Trophoblast cell (in vitro differentiated cells and primary cell): ENCODE results near the gene PARD3B.

Experiments used
- DNase-seq, 2 donors: peaks; one replicate each; pipeline ENCODE4 v3.0.0-alpha.2; 2016
- H2AFZ ChIP-seq: 2 replicates; pipeline ENCODE4 v1.6.1; 2013; ENCODE audit warnings: low read length, moderate library complexity, mild to moderate bottlenecking; ENCODE audit not compliant: insufficient read depth, poor library complexity
- H2AK5ac ChIP-seq: 2 replicates; pipeline ENCODE4 v1.6.1; 2013; ENCODE audit warnings: mild to moderate bottlenecking, low read length
- H2BK120ac ChIP-seq: 2 replicates; pipeline ENCODE4 v1.6.1; 2013; ENCODE audit warnings: low read length, mild to moderate bottlenecking, moderate library complexity; ENCODE audit not compliant: insufficient read depth, poor library complexity
- H2BK12ac ChIP-seq: 2 replicates; pipeline ENCODE4 v1.6.1; 2013; ENCODE audit warnings: mild to moderate bottlenecking, low read length, moderate library complexity
- H2BK5ac ChIP-seq: 2 replicates; pipeline ENCODE4 v1.6.1; 2013; ENCODE audit warnings: low read length, low read depth, moderate library complexity, mild to moderate bottlenecking; ENCODE audit not compliant: poor library complexity
- H3K14ac ChIP-seq: 2 replicates; pipeline ENCODE4 v1.6.1; 2013; ENCODE audit warnings: mild to moderate bottlenecking, low read length
- H3K18ac ChIP-seq: 2 replicates; pipeline ENCODE4 v1.6.1; 2013; ENCODE audit warnings: mild to moderate bottlenecking, low read length
- H3K23ac ChIP-seq: 2 replicates; pipeline ENCODE4 v1.6.1; 2013; ENCODE audit warnings: low read length
- H3K27ac ChIP-seq: 2 replicates; pipeline ENCODE4 v1.5.1; 2013; ENCODE audit warnings: low read depth, mild to moderate bottlenecking, inconsistent platforms, low read length, moderate library complexity
- H3K27me3 ChIP-seq: 2 replicates; pipeline ENCODE4 v1.6.1; 2013; ENCODE audit warnings: inconsistent platforms, mild to moderate bottlenecking, low read length, moderate library complexity; ENCODE audit not compliant: insufficient read depth
- H3K36me3 ChIP-seq, 2 experiments: 1 replicate in 1 of 2; 2 replicates in 1 of 2; pipeline ENCODE4 v1.6.1; 2013; ENCODE audit warnings: low read length in 2 of 2, mild to moderate bottlenecking in 2 of 2, moderate library complexity in 1 of 2; ENCODE audit not compliant: insufficient read depth in 2 of 2, control insufficient read depth in 1 of 2
- H3K4ac ChIP-seq: 2 replicates; pipeline ENCODE4 v1.6.1; 2013; ENCODE audit warnings: low read depth, mild to moderate bottlenecking, low read length, moderate library complexity
- H3K4me1 ChIP-seq, 2 experiments: 1 replicate in 1 of 2; 2 replicates in 1 of 2; pipeline ENCODE4 v1.6.1; 2013; ENCODE audit warnings: low read length in 2 of 2, mild to moderate bottlenecking in 2 of 2, moderate library complexity in 1 of 2; ENCODE audit not compliant: insufficient read depth in 2 of 2, control insufficient read depth in 1 of 2
- H3K4me2 ChIP-seq: 2 replicates; pipeline ENCODE4 v1.6.1; 2013; ENCODE audit warnings: inconsistent platforms, mild to moderate bottlenecking, low read length, moderate library complexity
- H3K4me3 ChIP-seq: 2 replicates; pipeline ENCODE4 v1.5.1; 2013; ENCODE audit warnings: mild to moderate bottlenecking, low read depth, low read length, inconsistent platforms
- H3K79me1 ChIP-seq: one replicate; pipeline ENCODE4 v1.6.1; 2013; ENCODE audit warnings: low read length
- H3K79me2 ChIP-seq: 2 replicates; pipeline ENCODE4 v1.6.1; 2013; ENCODE audit warnings: low read length, mild to moderate bottlenecking; ENCODE audit not compliant: control insufficient read depth, insufficient read depth, poor library complexity
- H3K9ac ChIP-seq: 2 replicates; pipeline ENCODE4 v1.6.1; 2013; ENCODE audit warnings: mild to moderate bottlenecking, low read length
- H3K9me3 ChIP-seq: 2 replicates; pipeline ENCODE4 v1.6.1; 2013; ENCODE audit warnings: low read depth, mild to moderate bottlenecking, control low read depth, inconsistent platforms, low read length; ENCODE audit not compliant: insufficient read depth
- H4K12ac ChIP-seq: 2 replicates; pipeline ENCODE4 v1.6.1; 2013; ENCODE audit warnings: low read depth, mild to moderate bottlenecking, low read length, moderate library complexity
- H4K8ac ChIP-seq: 2 replicates; pipeline ENCODE4 v1.6.1; 2013; ENCODE audit warnings: low read depth, mild to moderate bottlenecking, low read length, moderate library complexity
- H4K91ac ChIP-seq: one replicate; pipeline ENCODE4 v1.6.1; 2013; ENCODE audit warnings: low read depth, mild to moderate bottlenecking, low read length, moderate library complexity
- WGBS: extraction: QIAGEN DNeasy Blood & Tissue Kit; methylation state at CpG from one replicate; pipeline ENCODE4 v1.1.7; 2013; ENCODE audit warnings: missing lambda C conversion rate; ENCODE audit not compliant: insufficient read length, insufficient coverage; ENCODE audit errors: extremely low coverage; 5-methylcytosine and 5-hydroxymethylcytosine counted together

PARD3B gene

GRCh38 chr2:204914708-204915107, 369.4 kb downstream of the PARD3B start:
- Histone ChIP-seq H3K79me1 (no peaks in the 10 kb centered on the region), H3K79me2 (no peaks in the 10 kb centered on the region), H3K36me3 (no peaks in the 10 kb centered on the region), H4K91ac (no peak overlapping the region), H3K4ac (no peak overlapping the region), H3K14ac (no peak overlapping the region), H3K27ac (no peak overlapping the region), H3K4me2 (no peak overlapping the region), H3K9me3 (no peaks in the 10 kb centered on the region), H2BK120ac (no peak overlapping the region), H2BK5ac (no peak overlapping the region), H4K8ac (no peak overlapping the region), H3K27me3 (no peaks in the 10 kb centered on the region), H2BK12ac (no peak overlapping the region), H3K18ac (no peak overlapping the region), H2AFZ (no peak overlapping the region), H3K9ac (no peak overlapping the region), H4K12ac (no peak overlapping the region), H3K23ac (no peak overlapping the region), H3K4me3 (no peak overlapping the region), H3K4me1 (no peaks in the 10 kb centered on the region), H2AK5ac (no peak overlapping the region)
- no peak for DNase-seq
- no CpG with 5 or more reads among the region's 9 CpGs for WGBS

GRCh38 chr2:204917089-204917701, 371.9 kb downstream of the PARD3B start:
- H3K4me1 ChIP-seq, result no peaks in the 10 kb centered on the region
- H4K91ac ChIP-seq, result no peak overlapping the region
- H3K4me3 ChIP-seq, result no peak overlapping the region
- H3K18ac ChIP-seq, result no peak overlapping the region
- no peaks in the 10 kb centered on the region for H3K27me3 ChIP-seq
- no peak overlapping the region for H3K23ac ChIP-seq
- no peak overlapping the region for H2BK5ac ChIP-seq
- no peak for DNase-seq
- H2BK120ac ChIP-seq, result no peak overlapping the region
- WGBS, result no CpG with 5 or more reads among the region's 2 CpGs
- H2BK12ac ChIP-seq, result peak overlapping the region; percentile 31
- H3K36me3 ChIP-seq, result no peaks in the 10 kb centered on the region
- H3K4me2 ChIP-seq, result no peak overlapping the region
- H3K9me3 ChIP-seq, result no peaks in the 10 kb centered on the region
- H4K12ac ChIP-seq, result no peak overlapping the region
- no peak overlapping the region for H2AK5ac ChIP-seq
- no peaks in the 10 kb centered on the region for H3K79me2 ChIP-seq
- H3K79me1 ChIP-seq, result no peaks in the 10 kb centered on the region
- H3K4ac ChIP-seq, result no peak overlapping the region
- no peak overlapping the region for H3K14ac ChIP-seq
- H3K27ac ChIP-seq, result no peak overlapping the region
- H2AFZ ChIP-seq, result no peak overlapping the region
- no peak overlapping the region for H3K9ac ChIP-seq
- no peak overlapping the region for H4K8ac ChIP-seq

- Histone ChIP-seq H3K4me3 (no peak overlapping the region), H3K79me2 (no peaks in the 10 kb centered on the region), H2AFZ (no peak overlapping the region), H3K36me3 (no peaks in the 10 kb centered on the region), H3K27ac (no peak overlapping the region), H4K91ac (no peak overlapping the region), H3K4me1 (no peaks in the 10 kb centered on the region), H3K14ac (no peak overlapping the region), H3K4me2 (no peak overlapping the region), H2BK5ac (no peak overlapping the region), H4K8ac (no peak overlapping the region), H3K9ac (no peak overlapping the region), H3K9me3 (no peaks in the 10 kb centered on the region), H2AK5ac (no peak overlapping the region), H3K23ac (no peak overlapping the region), H3K18ac (no peak overlapping the region), H3K4ac (no peak overlapping the region), H2BK12ac (no peak overlapping the region), H3K27me3 (no peaks in the 10 kb centered on the region), H2BK120ac (no peak overlapping the region), H3K79me1 (no peaks in the 10 kb centered on the region), H4K12ac (no peak overlapping the region)
- WGBS, result no CpG with 5 or more reads among the region's 2 CpGs
- no peak for DNase-seq
Measured at GRCh38 chr2:204920776-204921175, 375.5 kb downstream of the PARD3B start.

- Histone ChIP-seq H2AFZ (no peak overlapping the region), H3K79me2 (no peaks in the 10 kb centered on the region), H2BK120ac (no peak overlapping the region), H3K79me1 (no peaks in the 10 kb centered on the region), H2AK5ac (no peak overlapping the region), H3K18ac (no peak overlapping the region), H3K9ac (no peak overlapping the region), H3K4me1 (no peaks in the 10 kb centered on the region), H4K8ac (no peak overlapping the region), H3K27ac (no peak overlapping the region), H3K27me3 (no peaks in the 10 kb centered on the region), H4K91ac (no peak overlapping the region), H3K23ac (no peak overlapping the region), H3K4ac (no peak overlapping the region), H3K4me3 (no peak overlapping the region), H3K4me2 (no peak overlapping the region), H3K14ac (no peak overlapping the region), H4K12ac (no peak overlapping the region), H3K9me3 (no peaks in the 10 kb centered on the region), H2BK5ac (no peak overlapping the region), H2BK12ac (no peak overlapping the region), H3K36me3 (no peaks in the 10 kb centered on the region)
- no peak for DNase-seq
Measured at GRCh38 chr2:204923957-204924356, 378.7 kb downstream of the PARD3B start.
